ENCODE data around the gene ICAM1. TPM values are rescaled to one million over a fixed set of nuclear protein-coding genes. Genes with fewer than 3 reads are reported as not detected.

Gene ICAM1
- total and polyA plus RNA-seq, 2 of the 13 experiments (the other 11 are each of a cell fraction or from before 2014, with no cell fraction given), result 37.9 to 98.4 TPM

DNA sequence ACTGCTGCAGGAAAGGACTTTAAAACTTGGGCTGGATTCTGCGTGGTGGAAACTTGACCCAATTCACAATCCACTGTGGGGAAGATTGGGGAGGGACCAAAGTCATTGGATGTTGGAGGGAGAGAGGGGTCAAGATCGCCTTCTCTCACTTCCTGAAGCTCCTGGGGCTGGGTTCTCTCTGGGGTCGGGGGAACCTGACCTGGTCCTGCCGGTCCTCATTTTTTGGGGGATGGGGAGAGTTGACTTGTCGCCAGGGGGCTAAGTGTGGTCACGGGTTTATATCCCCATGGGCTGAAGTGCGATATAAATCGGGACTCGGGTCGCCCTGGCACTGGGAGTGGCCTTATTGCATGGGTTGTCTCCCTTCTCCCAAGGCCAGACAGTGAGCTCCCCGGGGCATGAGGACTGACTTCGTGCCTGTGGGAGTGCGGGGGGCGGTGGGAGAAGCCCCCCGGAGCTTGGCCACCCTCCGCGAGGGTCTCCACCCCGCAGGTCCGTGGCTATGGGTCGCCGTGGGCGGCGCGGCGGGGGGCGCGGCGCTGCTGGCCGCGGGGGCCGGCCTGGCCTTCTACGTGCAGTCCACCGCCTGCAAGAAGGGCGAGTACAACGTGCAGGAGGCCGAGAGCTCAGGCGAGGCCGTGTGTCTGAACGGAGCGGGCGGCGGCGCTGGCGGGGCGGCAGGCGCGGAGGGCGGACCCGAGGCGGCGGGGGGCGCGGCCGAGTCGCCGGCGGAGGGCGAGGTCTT lies 25.1 kb downstream of the ICAM1 start (continued):
- TF ChIP-seq, protein P1, sequence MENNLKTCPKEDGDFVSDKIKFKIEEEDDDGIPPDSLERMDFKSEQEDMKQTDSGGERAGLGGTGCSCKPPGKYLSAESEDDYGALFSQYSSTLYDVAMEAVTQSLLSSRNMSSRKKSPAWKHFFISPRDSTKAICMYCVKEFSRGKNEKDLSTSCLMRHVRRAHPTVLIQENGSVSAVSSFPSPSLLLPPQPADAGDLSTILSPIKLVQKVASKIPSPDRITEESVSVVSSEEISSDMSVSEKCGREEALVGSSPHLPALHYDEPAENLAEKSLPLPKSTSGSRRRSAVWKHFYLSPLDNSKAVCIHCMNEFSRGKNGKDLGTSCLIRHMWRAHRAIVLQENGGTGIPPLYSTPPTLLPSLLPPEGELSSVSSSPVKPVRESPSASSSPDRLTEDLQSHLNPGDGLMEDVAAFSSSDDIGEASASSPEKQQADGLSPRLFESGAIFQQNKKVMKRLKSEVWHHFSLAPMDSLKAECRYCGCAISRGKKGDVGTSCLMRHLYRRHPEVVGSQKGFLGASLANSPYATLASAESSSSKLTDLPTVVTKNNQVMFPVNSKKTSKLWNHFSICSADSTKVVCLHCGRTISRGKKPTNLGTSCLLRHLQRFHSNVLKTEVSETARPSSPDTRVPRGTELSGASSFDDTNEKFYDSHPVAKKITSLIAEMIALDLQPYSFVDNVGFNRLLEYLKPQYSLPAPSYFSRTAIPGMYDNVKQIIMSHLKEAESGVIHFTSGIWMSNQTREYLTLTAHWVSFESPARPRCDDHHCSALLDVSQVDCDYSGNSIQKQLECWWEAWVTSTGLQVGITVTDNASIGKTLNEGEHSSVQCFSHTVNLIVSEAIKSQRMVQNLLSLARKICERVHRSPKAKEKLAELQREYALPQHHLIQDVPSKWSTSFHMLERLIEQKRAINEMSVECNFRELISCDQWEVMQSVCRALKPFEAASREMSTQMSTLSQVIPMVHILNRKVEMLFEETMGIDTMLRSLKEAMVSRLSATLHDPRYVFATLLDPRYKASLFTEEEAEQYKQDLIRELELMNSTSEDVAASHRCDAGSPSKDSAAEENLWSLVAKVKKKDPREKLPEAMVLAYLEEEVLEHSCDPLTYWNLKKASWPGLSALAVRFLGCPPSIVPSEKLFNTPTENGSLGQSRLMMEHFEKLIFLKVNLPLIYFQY (CRISPR knock-in tag; IDR thresholded peaks at IDR 0.05; ENCODE audit: borderline replicate concordance), result no peak
- TF ChIP-seq ZNF224 (CRISPR knock-in tag; IDR thresholded peaks at IDR 0.05) (no peak), MAZ (IDR thresholded peaks at IDR 0.05; ENCODE audit: borderline replicate concordance, low read depth, low read length) (no peak), MAZ (CRISPR knock-in tag; IDR thresholded peaks at IDR 0.05; ENCODE audit: low read depth) (0 out of 2 replicates have a peak, but pooled peaks have one; percentile 45), FOXJ3 (CRISPR knock-in tag; IDR thresholded peaks at IDR 0.05; ENCODE audit: borderline replicate concordance) (no peak), ZIK1 (CRISPR knock-in tag; IDR thresholded peaks at IDR 0.05; ENCODE audit: borderline replicate concordance, low read depth) (peak; percentile 56; the same call in 1 of the 2 replicates), IRF2 (CRISPR knock-in tag; IDR thresholded peaks at IDR 0.05) (no peak), PRPF4 (IDR thresholded peaks at IDR 0.05; ENCODE audit: low read depth, low read length, poor library complexity, severe bottlenecking) (no peak), HOXA3 (CRISPR knock-in tag; IDR thresholded peaks at IDR 0.05) (peak; percentile 63), NFIB (CRISPR knock-in tag; IDR thresholded peaks at IDR 0.05; ENCODE audit: borderline replicate concordance) (no peak), ZNF768 (CRISPR knock-in tag; IDR thresholded peaks at IDR 0.05) (no peak), POLR2AphosphoS2 (IDR thresholded peaks at IDR 0.05; ENCODE audit: low read depth, low read length) (no peak), DNMT1 (CRISPR knock-in tag; IDR thresholded peaks at IDR 0.05) (0 out of 2 replicates have a peak, but pooled peaks have one; percentile 37), BRD4 (CRISPR knock-in tag; IDR thresholded peaks at IDR 0.05) (no peak), HDAC2 (CRISPR knock-in tag; IDR thresholded peaks at IDR 0.05) (no peak)
- TF ChIP-seq, protein P2, sequence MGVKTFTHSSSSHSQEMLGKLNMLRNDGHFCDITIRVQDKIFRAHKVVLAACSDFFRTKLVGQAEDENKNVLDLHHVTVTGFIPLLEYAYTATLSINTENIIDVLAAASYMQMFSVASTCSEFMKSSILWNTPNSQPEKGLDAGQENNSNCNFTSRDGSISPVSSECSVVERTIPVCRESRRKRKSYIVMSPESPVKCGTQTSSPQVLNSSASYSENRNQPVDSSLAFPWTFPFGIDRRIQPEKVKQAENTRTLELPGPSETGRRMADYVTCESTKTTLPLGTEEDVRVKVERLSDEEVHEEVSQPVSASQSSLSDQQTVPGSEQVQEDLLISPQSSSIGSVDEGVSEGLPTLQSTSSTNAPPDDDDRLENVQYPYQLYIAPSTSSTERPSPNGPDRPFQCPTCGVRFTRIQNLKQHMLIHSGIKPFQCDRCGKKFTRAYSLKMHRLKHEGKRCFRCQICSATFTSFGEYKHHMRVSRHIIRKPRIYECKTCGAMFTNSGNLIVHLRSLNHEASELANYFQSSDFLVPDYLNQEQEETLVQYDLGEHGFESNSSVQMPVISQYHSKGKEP (CRISPR knock-in tag; IDR thresholded peaks at IDR 0.05), result no peak
- TF ChIP-seq, protein P3, sequence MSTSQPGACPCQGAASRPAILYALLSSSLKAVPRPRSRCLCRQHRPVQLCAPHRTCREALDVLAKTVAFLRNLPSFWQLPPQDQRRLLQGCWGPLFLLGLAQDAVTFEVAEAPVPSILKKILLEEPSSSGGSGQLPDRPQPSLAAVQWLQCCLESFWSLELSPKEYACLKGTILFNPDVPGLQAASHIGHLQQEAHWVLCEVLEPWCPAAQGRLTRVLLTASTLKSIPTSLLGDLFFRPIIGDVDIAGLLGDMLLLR (CRISPR knock-in tag; IDR thresholded peaks at IDR 0.05), result peak; percentile 63; the same call in 1 of the 2 replicates
- TF ChIP-seq, protein P4, sequence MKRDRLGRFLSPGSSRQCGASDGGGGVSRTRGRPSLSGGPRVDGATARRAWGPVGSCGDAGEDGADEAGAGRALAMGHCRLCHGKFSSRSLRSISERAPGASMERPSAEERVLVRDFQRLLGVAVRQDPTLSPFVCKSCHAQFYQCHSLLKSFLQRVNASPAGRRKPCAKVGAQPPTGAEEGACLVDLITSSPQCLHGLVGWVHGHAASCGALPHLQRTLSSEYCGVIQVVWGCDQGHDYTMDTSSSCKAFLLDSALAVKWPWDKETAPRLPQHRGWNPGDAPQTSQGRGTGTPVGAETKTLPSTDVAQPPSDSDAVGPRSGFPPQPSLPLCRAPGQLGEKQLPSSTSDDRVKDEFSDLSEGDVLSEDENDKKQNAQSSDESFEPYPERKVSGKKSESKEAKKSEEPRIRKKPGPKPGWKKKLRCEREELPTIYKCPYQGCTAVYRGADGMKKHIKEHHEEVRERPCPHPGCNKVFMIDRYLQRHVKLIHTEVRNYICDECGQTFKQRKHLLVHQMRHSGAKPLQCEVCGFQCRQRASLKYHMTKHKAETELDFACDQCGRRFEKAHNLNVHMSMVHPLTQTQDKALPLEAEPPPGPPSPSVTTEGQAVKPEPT (CRISPR knock-in tag; IDR thresholded peaks at IDR 0.05; ENCODE audit: low read depth), result peak; percentile 75; the same call in 1 of the 2 replicates
- TF ChIP-seq, protein P5, sequence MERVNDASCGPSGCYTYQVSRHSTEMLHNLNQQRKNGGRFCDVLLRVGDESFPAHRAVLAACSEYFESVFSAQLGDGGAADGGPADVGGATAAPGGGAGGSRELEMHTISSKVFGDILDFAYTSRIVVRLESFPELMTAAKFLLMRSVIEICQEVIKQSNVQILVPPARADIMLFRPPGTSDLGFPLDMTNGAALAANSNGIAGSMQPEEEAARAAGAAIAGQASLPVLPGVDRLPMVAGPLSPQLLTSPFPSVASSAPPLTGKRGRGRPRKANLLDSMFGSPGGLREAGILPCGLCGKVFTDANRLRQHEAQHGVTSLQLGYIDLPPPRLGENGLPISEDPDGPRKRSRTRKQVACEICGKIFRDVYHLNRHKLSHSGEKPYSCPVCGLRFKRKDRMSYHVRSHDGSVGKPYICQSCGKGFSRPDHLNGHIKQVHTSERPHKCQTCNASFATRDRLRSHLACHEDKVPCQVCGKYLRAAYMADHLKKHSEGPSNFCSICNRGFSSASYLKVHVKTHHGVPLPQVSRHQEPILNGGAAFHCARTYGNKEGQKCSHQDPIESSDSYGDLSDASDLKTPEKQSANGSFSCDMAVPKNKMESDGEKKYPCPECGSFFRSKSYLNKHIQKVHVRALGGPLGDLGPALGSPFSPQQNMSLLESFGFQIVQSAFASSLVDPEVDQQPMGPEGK (CRISPR knock-in tag; IDR thresholded peaks at IDR 0.05), result no peak

Data from HepG2 (cell line).